HAP-1 (cell line): ENCODE measurements around the gene LCE4A.

Source experiments
- DNase-seq, 2 experiments: peaks; one replicate each; pipeline ENCODE4 v3.0.0-alpha.2; 2016 to 2020; ENCODE audit warnings: low spot score in 2 of 2
- H3K27me3 ChIP-seq: fragments of 250-450 bp; sonication (Bioruptor Pico); 2 replicates; pipeline ENCODE4 v1.5.1; 2020; ENCODE audit warnings: low read depth, mild to moderate bottlenecking, moderate library complexity
- H3K36me3 ChIP-seq: fragments of 250-450 bp; sonication (Bioruptor Pico); replicated peaks from 2 replicates; pipeline ENCODE4 v1.5.1; 2020; ENCODE audit warnings: mild to moderate bottlenecking
- H3K4me1 ChIP-seq: fragments of 250-450 bp; sonication (Bioruptor Pico); 2 replicates; pipeline ENCODE4 v1.5.1; 2020; ENCODE audit warnings: mild to moderate bottlenecking
- H3K4me3 ChIP-seq: fragments of 250-450 bp; sonication (Bioruptor Pico); 2 replicates; pipeline ENCODE4 v1.5.1; 2020; ENCODE audit warnings: mild to moderate bottlenecking, moderate library complexity
- H3K9me3 ChIP-seq: fragments of 250-450 bp; sonication (Bioruptor Pico); 2 replicates; pipeline ENCODE4 v1.5.1; 2020; ENCODE audit warnings: mild to moderate bottlenecking, moderate library complexity
- in situ Hi-C: fragments of 300-500 bp; cut with MboI; formaldehyde crosslinking; loops from 3 replicates; pipeline ENCODE4 v1.14.3; 2020; ENCODE audit warnings: low sequenced_read_pairs, inconsistent platforms, mixed read lengths

The LCE4A gene

GRCh38 chr1:152725261-152725660 is 17.3 kb downstream of the LCE4A start:
- Histone ChIP-seq H3K4me3 (no peak overlapping the region), H3K9me3 (no peaks in the 10 kb centered on the region), H3K4me1 (no peaks in the 10 kb centered on the region), H3K36me3 (no peaks in the 10 kb centered on the region), H3K27me3 (no peaks in the 10 kb centered on the region)
- no peak for DNase-seq
- in situ Hi-C loops, result no loop called here

- no peaks in the 10 kb centered on the region for H3K4me1 ChIP-seq
- H3K9me3 ChIP-seq, result no peaks in the 10 kb centered on the region
- in situ Hi-C loops, result no loop called here
- no peak overlapping the region for H3K4me3 ChIP-seq
- no peak for DNase-seq
- no peaks in the 10 kb centered on the region for H3K36me3 ChIP-seq
- no peaks in the 10 kb centered on the region for H3K27me3 ChIP-seq
Measured at GRCh38 chr1:152728986-152729385, 21.0 kb downstream of the LCE4A start.

DNA sequence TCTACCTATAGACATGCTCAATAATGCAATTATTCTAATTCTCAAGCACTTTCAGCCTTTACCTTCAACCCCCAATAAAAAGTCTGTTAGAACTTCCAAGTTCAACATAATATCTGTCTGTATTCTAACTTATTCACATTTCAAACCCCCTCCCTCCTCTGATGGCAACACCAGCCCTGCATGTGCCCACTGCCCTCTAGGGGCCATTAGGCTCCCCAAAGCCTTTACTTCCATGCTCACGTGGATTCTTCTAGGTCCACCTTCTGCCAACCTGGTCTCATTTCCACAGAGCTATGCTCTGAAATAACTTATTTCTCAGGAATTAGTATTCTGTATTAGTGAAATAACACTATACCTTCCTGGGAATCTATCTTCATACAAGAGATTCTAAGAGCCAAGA is 27.7 kb downstream of the LCE4A start:
- in situ Hi-C loops, result no loop called here
- H3K4me3 ChIP-seq, result no peak overlapping the region
- no peak for DNase-seq
- H3K36me3 ChIP-seq, result no peaks in the 10 kb centered on the region
- no peaks in the 10 kb centered on the region for H3K27me3 ChIP-seq
- H3K9me3 ChIP-seq, result no peaks in the 10 kb centered on the region
- no peaks in the 10 kb centered on the region for H3K4me1 ChIP-seq

- Histone ChIP-seq H3K27me3 (no peaks in the 10 kb centered on the region), H3K9me3 (no peaks in the 10 kb centered on the region), H3K4me1 (no peaks in the 10 kb centered on the region), H3K4me3 (no peak overlapping the region), H3K36me3 (no peaks in the 10 kb centered on the region)
- in situ Hi-C loops, result no loop called here
- DNase-seq, result no peak
Measured at GRCh38 chr1:152737997-152738396, 30.0 kb downstream of the LCE4A start.

- no peaks in the 10 kb centered on the region for H3K27me3 ChIP-seq
- no peaks in the 10 kb centered on the region for H3K4me1 ChIP-seq
- in situ Hi-C loops, result no loop called here
- no peak for DNase-seq
- no peak overlapping the region for H3K4me3 ChIP-seq
- H3K36me3 ChIP-seq, result no peaks in the 10 kb centered on the region
- H3K9me3 ChIP-seq, result no peaks in the 10 kb centered on the region
Measured at GRCh38 chr1:152739841-152740240, 31.9 kb downstream of the LCE4A start.

DNA sequence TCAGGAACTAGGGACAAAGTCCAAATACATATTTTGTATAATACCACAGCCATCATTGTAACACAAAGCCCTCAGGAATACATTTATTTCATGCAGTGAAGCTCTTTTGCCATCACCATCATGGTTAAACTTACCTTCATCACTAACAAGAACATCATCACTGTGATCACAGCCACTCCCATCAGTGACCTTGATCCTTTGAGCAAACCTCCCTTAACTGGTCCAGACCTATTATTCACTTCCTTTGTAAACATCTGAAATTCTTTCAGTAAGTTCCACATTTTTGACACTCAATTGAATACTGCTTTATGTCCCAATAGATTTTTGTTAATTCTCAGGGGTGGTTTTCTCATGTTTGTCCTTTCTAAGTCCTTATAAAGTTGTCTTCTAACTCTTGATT is 33.7 kb downstream of the LCE4A start:
- H3K36me3 ChIP-seq, result no peaks in the 10 kb centered on the region
- DNase-seq, result no peak
- H3K4me1 ChIP-seq, result no peaks in the 10 kb centered on the region
- no peaks in the 10 kb centered on the region for H3K27me3 ChIP-seq
- H3K9me3 ChIP-seq, result no peaks in the 10 kb centered on the region
- in situ Hi-C loops, result no loop called here
- no peak overlapping the region for H3K4me3 ChIP-seq

GRCh38 chr1:152743371-152744145 is 35.6 kb downstream of the LCE4A start:
- H3K9me3 ChIP-seq, result no peaks in the 10 kb centered on the region
- in situ Hi-C loops, result no loop called here
- no peaks in the 10 kb centered on the region for H3K36me3 ChIP-seq
- H3K4me3 ChIP-seq, result no peak overlapping the region
- H3K27me3 ChIP-seq, result no peaks in the 10 kb centered on the region
- no peak for DNase-seq
- no peaks in the 10 kb centered on the region for H3K4me1 ChIP-seq

DNA sequence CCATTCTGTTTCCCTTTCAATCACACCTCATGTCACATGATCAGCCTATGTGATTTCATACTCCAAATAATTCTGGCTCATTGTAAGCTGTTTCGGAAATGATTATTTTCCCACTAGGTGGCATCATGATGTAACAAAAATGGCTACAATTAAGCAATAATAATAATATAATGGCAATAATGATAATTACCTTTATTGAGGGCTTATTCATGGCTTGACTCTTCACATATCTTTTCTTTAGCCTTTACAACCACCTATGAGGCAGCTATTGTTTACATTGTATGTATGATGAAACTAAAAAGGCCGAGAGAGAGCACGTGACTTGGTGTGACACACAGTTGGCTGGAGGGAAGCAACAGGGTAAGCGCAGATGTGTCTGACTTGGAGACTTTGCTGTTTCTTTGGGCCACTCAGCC is 37.3 kb downstream of the LCE4A start:
- in situ Hi-C loops, result no loop called here
- DNase-seq, result no peak

GRCh38 chr1:152745765-152746444 is 37.9 kb downstream of the LCE4A start:
- no peak for DNase-seq
- Histone ChIP-seq H3K4me1 (no peaks in the 10 kb centered on the region), H3K27me3 (no peaks in the 10 kb centered on the region), H3K36me3 (no peaks in the 10 kb centered on the region), H3K4me3 (no peak overlapping the region), H3K9me3 (no peaks in the 10 kb centered on the region)
- in situ Hi-C loops, result no loop called here

More for the DNA sequence above, 37.3 kb downstream of the LCE4A start:
- Histone ChIP-seq H3K36me3 (no peaks in the 10 kb centered on the region), H3K4me1 (no peaks in the 10 kb centered on the region), H3K4me3 (no peak overlapping the region), H3K9me3 (no peaks in the 10 kb centered on the region), H3K27me3 (no peaks in the 10 kb centered on the region)

- Histone ChIP-seq H3K9me3 (no peaks in the 10 kb centered on the region), H3K4me3 (no peak overlapping the region), H3K27me3 (no peaks in the 10 kb centered on the region), H3K36me3 (no peaks in the 10 kb centered on the region), H3K4me1 (no peaks in the 10 kb centered on the region)
- in situ Hi-C loops, result no loop called here
- DNase-seq, result no peak
Measured at GRCh38 chr1:152747831-152748230, 39.9 kb downstream of the LCE4A start.

GRCh38 chr1:152752225-152752624 is 44.3 kb downstream of the LCE4A start:
- in situ Hi-C loops, result no loop called here
- DNase-seq, result no peak
- Histone ChIP-seq H3K9me3 (no peaks in the 10 kb centered on the region), H3K4me1 (no peaks in the 10 kb centered on the region), H3K36me3 (no peaks in the 10 kb centered on the region), H3K27me3 (no peaks in the 10 kb centered on the region), H3K4me3 (no peak overlapping the region)

GRCh38 chr1:152753586-152753985 is 45.6 kb downstream of the LCE4A start:
- in situ Hi-C loops, result no loop called here
- Histone ChIP-seq H3K9me3 (no peaks in the 10 kb centered on the region), H3K36me3 (no peaks in the 10 kb centered on the region), H3K4me3 (no peak overlapping the region), H3K4me1 (no peaks in the 10 kb centered on the region), H3K27me3 (no peaks in the 10 kb centered on the region)
- no peak for DNase-seq

DNA sequence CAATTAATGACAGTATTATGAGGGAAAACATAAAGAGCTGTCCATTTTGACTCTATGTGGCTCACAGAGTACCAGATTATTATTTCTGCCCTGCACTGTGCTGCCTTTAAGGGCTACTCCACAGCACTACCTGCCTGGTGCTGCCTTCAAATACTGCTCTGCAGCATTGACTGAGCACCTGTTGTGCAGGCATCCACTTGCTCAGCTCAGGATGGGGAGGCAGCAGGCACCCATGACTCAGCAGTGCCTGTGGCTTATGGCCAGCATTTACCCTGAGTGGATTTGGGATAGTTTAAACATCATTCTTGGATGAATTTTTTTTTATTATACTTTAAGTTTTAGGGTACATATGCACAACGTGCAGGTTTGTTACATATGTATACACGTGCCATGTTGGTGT is 48.9 kb downstream of the LCE4A start:
- in situ Hi-C loops, result no loop called here
- Histone ChIP-seq H3K4me1 (no peaks in the 10 kb centered on the region), H3K36me3 (no peaks in the 10 kb centered on the region), H3K9me3 (no peaks in the 10 kb centered on the region), H3K4me3 (no peak overlapping the region), H3K27me3 (no peaks in the 10 kb centered on the region)
- DNase-seq, result no peak

GRCh38 chr1:152757747-152758146 is 49.8 kb downstream of the LCE4A start, which contains the start of gene KPRP:
TSS of gene KPRP (plus strand) at chr1:152758025. CDS start at chr1:152759589, 1,564 bp downstream.
- Histone ChIP-seq H3K9me3 (no peaks in the 10 kb centered on the region), H3K36me3 (no peaks in the 10 kb centered on the region), H3K27me3 (no peaks in the 10 kb centered on the region), H3K4me1 (no peaks in the 10 kb centered on the region), H3K4me3 (no peak within 1 kb of the TSS)
- in situ Hi-C loops, result no loop called here
- no peak for DNase-seq
